Loucy (cell line): ENCODE results near the gene CLDN18.

Experiments
- H2AFZ ChIP-seq: fragments of 200-600 bp; sonication (generic); 2 replicates; pipeline ENCODE4 v1.6.0; 2016; ENCODE audit warnings: antibody characterized with exemption, mild to moderate bottlenecking, low read length, moderate library complexity
- H3F3A ChIP-seq: fragments of 200-600 bp; 2 replicates; pipeline ENCODE4 v1.6.0; 2016; ENCODE audit warnings: antibody characterized with exemption, low read depth, mild to moderate bottlenecking
- H3K27me3 ChIP-seq: fragments of 200-600 bp; sonication (generic); 2 replicates; pipeline ENCODE4 v1.6.1; 2014; ENCODE audit warnings: low read length, mild to moderate bottlenecking; ENCODE audit not compliant: insufficient read depth, poor library complexity, severe bottlenecking
- H3K36me3 ChIP-seq: fragments of 200-600 bp; sonication (generic); 2 replicates; pipeline ENCODE4 v1.6.1; 2016; ENCODE audit warnings: low read length; ENCODE audit not compliant: insufficient read depth
- H3K4me1 ChIP-seq: fragments of 200-600 bp; sonication (generic); 2 replicates; pipeline ENCODE4 v1.5.1; 2014; ENCODE audit warnings: low read length, mild to moderate bottlenecking; ENCODE audit not compliant: insufficient read depth, poor library complexity, severe bottlenecking
- H3K4me2 ChIP-seq: fragments of 200-600 bp; sonication (generic); 2 replicates; pipeline ENCODE4 v1.6.0; 2014; ENCODE audit warnings: antibody characterized with exemption, low read length, low read depth, mild to moderate bottlenecking; ENCODE audit not compliant: poor library complexity, severe bottlenecking
- H3K4me3 ChIP-seq: fragments of 200-600 bp; sonication (generic); 2 replicates; pipeline ENCODE4 v1.5.1; 2014; ENCODE audit warnings: low read length, mild to moderate bottlenecking, mixed read lengths; ENCODE audit not compliant: poor library complexity, severe bottlenecking
- H3K79me2 ChIP-seq: fragments of 200-600 bp; sonication (generic); 2 replicates; pipeline ENCODE4 v1.6.1; 2014; ENCODE audit warnings: low read length; ENCODE audit not compliant: insufficient read depth
- H3K9ac ChIP-seq: fragments of 200-600 bp; sonication (generic); 2 replicates; pipeline ENCODE4 v1.6.0; 2014; ENCODE audit warnings: mild to moderate bottlenecking, low read depth, low read length, moderate library complexity; ENCODE audit not compliant: poor library complexity, severe bottlenecking
- H3K9me2 ChIP-seq: fragments of 200-600 bp; sonication (generic); replicated peaks from 2 replicates; pipeline ENCODE4 v1.6.1; 2016; ENCODE audit warnings: low read depth, low read length, mixed read lengths
- H3K9me3 ChIP-seq: fragments of 200-600 bp; sonication (generic); 2 replicates; pipeline ENCODE4 v1.6.1; 2014; ENCODE audit warnings: mild to moderate bottlenecking, antibody characterized with exemption, low read length, low read depth; ENCODE audit not compliant: insufficient read depth
- H4K20me1 ChIP-seq: fragments of 200-600 bp; sonication (generic); 2 replicates; pipeline ENCODE4 v1.6.0; 2014; ENCODE audit warnings: antibody characterized with exemption, low read length, mild to moderate bottlenecking; ENCODE audit not compliant: insufficient read depth, poor library complexity, severe bottlenecking
- EZH2phosphoT487 ChIP-seq: fragments of 200-600 bp; IDR thresholded peaks from 2 replicates; pipeline ENCODE4 v1.6.1; 2018; ENCODE audit warnings: antibody characterized with exemption, mild to moderate bottlenecking, moderate library complexity, borderline replicate concordance
- TF ChIP-seq, protein P1 (sequence below): fragments of 200-600 bp; sonication (generic); conservative IDR thresholded peaks from 2 replicates; pipeline ENCODE4 v1.5.1; 2014; ENCODE audit warnings: mild to moderate bottlenecking, antibody characterized with exemption, low read length

The CLDN18 gene

DNA sequence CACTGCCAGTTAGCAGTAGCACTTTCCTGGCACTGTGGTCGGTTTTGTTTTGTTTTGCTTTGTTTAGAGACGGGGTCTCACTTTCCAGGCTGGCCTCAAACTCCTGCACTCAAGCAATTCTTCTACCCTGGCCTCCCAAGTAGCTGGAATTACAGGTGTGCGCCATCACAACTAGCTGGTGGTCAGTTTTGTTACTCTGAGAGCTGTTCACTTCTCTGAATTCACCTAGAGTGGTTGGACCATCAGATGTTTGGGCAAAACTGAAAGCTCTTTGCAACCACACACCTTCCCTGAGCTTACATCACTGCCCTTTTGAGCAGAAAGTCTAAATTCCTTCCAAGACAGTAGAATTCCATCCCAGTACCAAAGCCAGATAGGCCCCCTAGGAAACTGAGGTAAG lies 22.6 kb downstream of the CLDN18 start:
- no peaks in the 10 kb centered on the region for H3K27me3 ChIP-seq
- no peaks in the 10 kb centered on the region for H3K9me3 ChIP-seq
- no peaks in the 10 kb centered on the region for H4K20me1 ChIP-seq
- no peaks in the 10 kb centered on the region for H3K36me3 ChIP-seq
- TF ChIP-seq EZH2phosphoT487: no peak
- TF ChIP-seq, protein P1, sequence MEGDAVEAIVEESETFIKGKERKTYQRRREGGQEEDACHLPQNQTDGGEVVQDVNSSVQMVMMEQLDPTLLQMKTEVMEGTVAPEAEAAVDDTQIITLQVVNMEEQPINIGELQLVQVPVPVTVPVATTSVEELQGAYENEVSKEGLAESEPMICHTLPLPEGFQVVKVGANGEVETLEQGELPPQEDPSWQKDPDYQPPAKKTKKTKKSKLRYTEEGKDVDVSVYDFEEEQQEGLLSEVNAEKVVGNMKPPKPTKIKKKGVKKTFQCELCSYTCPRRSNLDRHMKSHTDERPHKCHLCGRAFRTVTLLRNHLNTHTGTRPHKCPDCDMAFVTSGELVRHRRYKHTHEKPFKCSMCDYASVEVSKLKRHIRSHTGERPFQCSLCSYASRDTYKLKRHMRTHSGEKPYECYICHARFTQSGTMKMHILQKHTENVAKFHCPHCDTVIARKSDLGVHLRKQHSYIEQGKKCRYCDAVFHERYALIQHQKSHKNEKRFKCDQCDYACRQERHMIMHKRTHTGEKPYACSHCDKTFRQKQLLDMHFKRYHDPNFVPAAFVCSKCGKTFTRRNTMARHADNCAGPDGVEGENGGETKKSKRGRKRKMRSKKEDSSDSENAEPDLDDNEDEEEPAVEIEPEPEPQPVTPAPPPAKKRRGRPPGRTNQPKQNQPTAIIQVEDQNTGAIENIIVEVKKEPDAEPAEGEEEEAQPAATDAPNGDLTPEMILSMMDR: no peak
- no peaks in the 10 kb centered on the region for H3F3A ChIP-seq
- H3K79me2 ChIP-seq: no peaks in the 10 kb centered on the region
- H3K4me3 ChIP-seq: no peak overlapping the region
- H3K4me1 ChIP-seq: peaks cover 6% of the 10 kb centered on the region
- H3K9ac ChIP-seq: no peak overlapping the region
- H3K4me2 ChIP-seq: no peak overlapping the region
- no peaks in the 10 kb centered on the region for H3K9me2 ChIP-seq
- H2AFZ ChIP-seq: no peak overlapping the region

DNA sequence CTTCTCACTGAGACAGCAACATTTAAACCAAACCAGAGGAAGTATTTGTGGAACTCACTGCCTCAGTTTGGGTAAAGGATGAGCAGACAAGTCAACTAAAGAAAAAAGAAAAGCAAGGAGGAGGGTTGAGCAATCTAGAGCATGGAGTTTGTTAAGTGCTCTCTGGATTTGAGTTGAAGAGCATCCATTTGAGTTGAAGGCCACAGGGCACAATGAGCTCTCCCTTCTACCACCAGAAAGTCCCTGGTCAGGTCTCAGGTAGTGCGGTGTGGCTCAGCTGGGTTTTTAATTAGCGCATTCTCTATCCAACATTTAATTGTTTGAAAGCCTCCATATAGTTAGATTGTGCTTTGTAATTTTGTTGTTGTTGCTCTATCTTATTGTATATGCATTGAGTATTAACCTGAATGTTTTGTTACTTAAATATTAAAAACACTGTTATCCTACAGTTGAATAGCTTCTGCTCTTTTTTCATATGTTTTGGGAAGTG lies 23.3 kb downstream of the CLDN18 start:
- no peak overlapping the region for H3K4me2 ChIP-seq
- no peaks in the 10 kb centered on the region for H3K79me2 ChIP-seq
- H3K9me3 ChIP-seq: no peaks in the 10 kb centered on the region
- TF ChIP-seq EZH2phosphoT487: no peak
- TF ChIP-seq, protein P1: no peak
- H3K27me3 ChIP-seq: no peaks in the 10 kb centered on the region
- no peaks in the 10 kb centered on the region for H3K9me2 ChIP-seq
- H3F3A ChIP-seq: no peaks in the 10 kb centered on the region
- H3K36me3 ChIP-seq: no peaks in the 10 kb centered on the region
- H3K4me1 ChIP-seq: peaks cover 6% of the 10 kb centered on the region
- H3K4me3 ChIP-seq: no peak overlapping the region
- H4K20me1 ChIP-seq: no peaks in the 10 kb centered on the region
- H2AFZ ChIP-seq: no peak overlapping the region
- no peak overlapping the region for H3K9ac ChIP-seq

DNA sequence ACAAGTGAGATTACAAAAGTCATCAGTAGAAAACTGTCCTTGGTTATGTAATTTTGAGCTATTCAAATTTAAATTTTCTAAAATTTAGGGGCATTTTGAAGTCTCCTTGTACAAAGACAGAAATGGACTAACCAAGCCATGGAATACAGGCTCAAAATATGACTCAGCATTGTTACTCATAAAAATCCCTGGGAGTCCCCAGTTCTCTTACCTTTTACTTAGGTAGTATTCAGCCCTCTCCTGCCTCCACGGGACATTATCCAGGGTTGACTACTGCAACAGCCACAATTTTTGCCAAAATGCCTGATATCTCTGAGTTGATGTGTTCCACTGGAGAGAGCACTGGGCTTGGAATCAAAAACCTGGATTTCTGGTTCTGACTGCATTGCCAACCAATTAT lies 25.0 kb downstream of the CLDN18 start:
- Histone ChIP-seq H3K9me3 (no peaks in the 10 kb centered on the region), H3K36me3 (no peaks in the 10 kb centered on the region), H3K9me2 (no peaks in the 10 kb centered on the region), H3K4me3 (no peak overlapping the region), H3K4me2 (no peak overlapping the region), H3F3A (no peaks in the 10 kb centered on the region), H3K4me1 (peaks cover 6% of the 10 kb centered on the region), H3K79me2 (no peaks in the 10 kb centered on the region), H3K9ac (no peak overlapping the region), H4K20me1 (no peaks in the 10 kb centered on the region), H2AFZ (no peak overlapping the region), H3K27me3 (no peaks in the 10 kb centered on the region)
- TF ChIP-seq EZH2phosphoT487: no peak

DNA sequence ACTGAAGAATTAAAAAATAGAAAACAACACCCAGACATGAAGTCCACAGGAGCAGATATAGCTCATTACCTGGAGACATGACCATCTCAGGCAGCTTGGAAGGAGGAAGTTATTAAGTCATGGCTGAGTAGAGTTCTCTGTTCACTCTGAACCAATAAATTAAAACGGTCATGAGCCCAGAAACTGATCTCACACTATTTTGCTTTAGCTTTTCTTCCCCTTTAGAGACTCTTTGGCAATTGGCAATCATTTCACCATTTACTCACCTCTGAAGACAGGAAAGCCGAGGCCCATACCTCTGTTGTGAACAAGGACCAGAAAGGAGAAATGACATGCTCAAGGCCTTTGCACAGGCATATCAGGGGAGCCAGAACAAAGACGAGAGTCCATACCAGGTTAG lies 26.6 kb downstream of the CLDN18 start:
- Histone ChIP-seq H3K4me3 (no peak overlapping the region), H3F3A (no peaks in the 10 kb centered on the region), H3K9me3 (no peaks in the 10 kb centered on the region), H3K4me1 (peaks cover 6% of the 10 kb centered on the region), H3K79me2 (no peaks in the 10 kb centered on the region), H3K4me2 (peak overlapping the region; percentile 26), H4K20me1 (no peaks in the 10 kb centered on the region), H3K36me3 (no peaks in the 10 kb centered on the region), H3K27me3 (no peaks in the 10 kb centered on the region), H3K9me2 (no peaks in the 10 kb centered on the region), H2AFZ (peak overlapping the region; percentile 68; the same call in 1 of the 2 replicates), H3K9ac (no peak overlapping the region)
- TF ChIP-seq EZH2phosphoT487: no peak
- TF ChIP-seq, protein P1: no peak
